GM21529 (cell line): Measurements from ENCODE around the gene NPHP4.
"Not testable (repeated sequence)": the region's sequence is repeated elsewhere in the genome, so short reads cannot be mapped to it uniquely, and the experiment has no call there.

ENCODE experiments used
- ATAC-seq: cut with Tn5 transposase; IDR thresholded peaks from one replicate; pipeline ENCODE4 v1.9.1; 2021; ENCODE audit not compliant: unreplicated experiment

The NPHP4 gene

DNA sequence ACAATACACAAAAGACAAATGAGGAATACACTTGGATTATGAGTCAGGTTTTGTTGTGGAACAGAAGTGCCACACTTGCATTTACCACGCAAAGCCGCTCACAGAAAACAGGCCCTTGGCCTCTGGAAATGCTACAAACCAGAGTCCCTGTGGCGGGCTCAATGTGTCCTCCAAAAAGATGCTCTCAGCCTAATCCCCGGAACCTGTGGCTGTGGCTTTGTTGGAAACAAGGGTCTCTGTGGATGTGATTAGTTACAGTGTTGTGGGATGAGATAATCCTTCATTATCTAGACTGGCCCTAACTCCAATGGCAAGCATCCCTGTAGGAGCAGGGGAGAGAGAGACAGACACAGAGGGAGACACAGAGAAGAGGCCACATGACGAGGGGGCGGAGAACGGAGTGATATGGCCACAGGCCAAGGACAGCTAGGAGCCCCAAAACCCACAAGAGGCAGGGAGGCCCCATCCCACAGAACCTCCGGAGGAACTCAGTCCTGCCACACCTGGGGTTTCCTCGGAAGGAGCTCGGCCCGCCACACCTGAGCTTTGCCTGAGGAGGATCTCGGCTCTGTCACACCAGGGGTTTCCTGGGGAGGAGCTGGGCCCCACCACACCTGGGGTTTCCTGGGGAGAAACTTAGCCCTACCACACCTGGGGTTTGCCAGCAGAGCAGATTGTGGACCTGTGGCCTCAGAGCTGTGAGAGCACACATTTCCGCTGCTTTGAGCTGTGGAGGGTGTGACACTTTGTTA, 55.4 kb downstream of the NPHP4 start:
- ATAC-seq: no peak

DNA sequence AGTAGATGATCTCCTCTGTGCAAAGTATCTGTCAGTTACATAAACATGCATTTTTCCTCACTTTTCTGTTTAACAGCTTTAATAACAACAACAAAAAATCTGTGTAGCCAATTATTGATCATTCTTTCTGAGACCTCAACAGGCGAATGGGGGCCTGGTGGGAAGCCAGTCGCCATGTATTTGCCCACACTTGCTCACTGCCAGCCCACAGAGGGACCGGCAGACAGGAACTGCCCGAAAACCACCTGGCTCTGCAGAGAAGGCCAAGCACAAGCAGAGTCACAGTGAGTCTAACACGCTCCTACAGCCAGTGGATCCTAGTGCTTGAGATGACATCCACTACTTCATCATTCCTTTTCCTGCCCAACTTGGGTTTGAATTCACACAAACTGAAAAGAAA, 56.1 kb downstream of the NPHP4 start:
- no peak for ATAC-seq

DNA sequence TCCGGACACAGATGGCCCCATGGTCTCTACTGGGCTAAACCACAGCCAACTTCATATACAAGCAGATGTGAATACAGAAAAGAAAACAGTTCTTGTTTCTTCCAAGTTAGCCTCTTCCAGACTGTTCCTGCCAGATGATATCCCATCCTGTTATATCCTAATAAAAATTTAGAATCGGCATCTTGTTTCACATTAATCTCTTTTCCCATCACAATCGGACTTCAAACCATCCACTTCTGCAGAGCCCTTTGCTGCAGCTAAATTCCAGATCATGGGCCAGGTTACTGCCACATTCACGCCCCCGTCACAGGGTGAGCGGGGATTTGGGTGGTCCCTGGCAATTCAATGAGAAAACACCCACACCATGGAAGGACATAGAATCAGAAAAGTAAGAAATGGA, 57.2 kb downstream of the NPHP4 start:
- no peak for ATAC-seq

- ATAC-seq: no peak
Measured at GRCh38 chr1:5934058-5934884, 58.0 kb downstream of the NPHP4 start.

DNA sequence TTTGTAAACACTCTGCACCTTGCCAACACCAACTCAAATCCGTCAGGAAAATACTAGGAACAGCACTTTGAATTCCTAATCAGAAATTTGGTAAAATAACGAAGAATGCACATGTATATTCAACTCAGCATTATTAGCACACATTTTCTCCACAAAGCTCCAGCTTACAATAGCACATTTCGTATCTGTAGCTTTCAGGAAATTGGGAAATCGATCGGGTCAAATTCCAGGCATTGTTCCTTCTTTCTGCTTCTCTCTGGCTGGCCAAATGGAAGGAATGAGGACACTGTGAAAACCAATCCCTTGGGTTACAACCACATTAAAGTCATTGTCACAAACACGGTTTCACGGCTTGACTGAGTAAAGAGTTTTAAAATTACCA, 58.6 kb downstream of the NPHP4 start:
- ATAC-seq: no peak

DNA sequence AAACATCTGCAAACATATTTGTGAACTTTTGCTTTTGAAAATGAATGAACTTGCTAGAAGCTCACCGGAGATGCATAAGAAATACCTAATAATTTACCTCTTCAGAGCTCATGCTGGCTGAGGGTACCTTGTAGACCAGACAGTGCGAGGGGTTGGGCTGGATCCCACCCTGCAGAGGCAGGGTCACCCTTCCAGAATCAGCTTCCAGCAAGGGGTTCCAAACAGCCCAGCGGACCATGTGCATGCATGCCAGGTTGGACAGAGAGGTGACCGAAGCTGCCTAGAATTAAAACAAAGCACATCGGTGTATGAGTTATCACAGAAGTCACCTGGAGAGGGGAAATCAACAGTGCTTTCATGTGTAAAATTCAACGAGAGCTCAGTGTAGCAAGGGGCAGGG, 59.2 kb downstream of the NPHP4 start:
- no peak for ATAC-seq

- ATAC-seq: no peak
Measured at GRCh38 chr1:5928714-5929400, 63.4 kb downstream of the NPHP4 start.

- ATAC-seq: no peak
Measured at GRCh38 chr1:5927506-5928370, 64.5 kb downstream of the NPHP4 start.

- ATAC-seq: no peak
Measured at GRCh38 chr1:5926686-5927435, 65.4 kb downstream of the NPHP4 start.

GRCh38 chr1:5922700-5923330, 69.4 kb downstream of the NPHP4 start:
- not testable (repeated sequence) for ATAC-seq

- ATAC-seq: no peak
Measured at GRCh38 chr1:5921671-5922070, 70.6 kb downstream of the NPHP4 start.

DNA sequence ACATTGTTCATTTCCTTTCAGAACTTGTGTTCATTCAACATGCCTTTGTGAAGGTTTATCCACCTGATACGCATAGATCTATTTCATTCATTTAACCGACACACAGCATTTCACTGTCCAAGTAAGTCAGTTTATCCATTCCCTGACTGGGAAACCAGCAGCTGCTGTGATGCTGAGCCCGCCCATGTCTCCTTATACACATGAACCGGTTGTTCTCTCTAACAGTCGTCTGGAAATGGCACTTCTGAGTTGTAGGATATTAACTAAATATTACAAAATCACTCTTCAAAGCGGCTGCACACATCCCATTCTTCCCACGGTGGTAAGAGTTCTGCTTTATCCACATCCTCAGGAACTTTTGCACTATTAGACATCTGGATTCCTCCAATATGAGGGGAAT, 71.1 kb downstream of the NPHP4 start:
- no peak for ATAC-seq

- no peak for ATAC-seq
Measured at GRCh38 chr1:5920201-5920600, 72.0 kb downstream of the NPHP4 start.

GRCh38 chr1:5918275-5918649, 74.0 kb downstream of the NPHP4 start:
- no peak for ATAC-seq

GRCh38 chr1:5917591-5918274, 74.5 kb downstream of the NPHP4 start:
- ATAC-seq: no peak

- no peak for ATAC-seq
Measured at GRCh38 chr1:5917281-5917590, 75.0 kb downstream of the NPHP4 start.

DNA sequence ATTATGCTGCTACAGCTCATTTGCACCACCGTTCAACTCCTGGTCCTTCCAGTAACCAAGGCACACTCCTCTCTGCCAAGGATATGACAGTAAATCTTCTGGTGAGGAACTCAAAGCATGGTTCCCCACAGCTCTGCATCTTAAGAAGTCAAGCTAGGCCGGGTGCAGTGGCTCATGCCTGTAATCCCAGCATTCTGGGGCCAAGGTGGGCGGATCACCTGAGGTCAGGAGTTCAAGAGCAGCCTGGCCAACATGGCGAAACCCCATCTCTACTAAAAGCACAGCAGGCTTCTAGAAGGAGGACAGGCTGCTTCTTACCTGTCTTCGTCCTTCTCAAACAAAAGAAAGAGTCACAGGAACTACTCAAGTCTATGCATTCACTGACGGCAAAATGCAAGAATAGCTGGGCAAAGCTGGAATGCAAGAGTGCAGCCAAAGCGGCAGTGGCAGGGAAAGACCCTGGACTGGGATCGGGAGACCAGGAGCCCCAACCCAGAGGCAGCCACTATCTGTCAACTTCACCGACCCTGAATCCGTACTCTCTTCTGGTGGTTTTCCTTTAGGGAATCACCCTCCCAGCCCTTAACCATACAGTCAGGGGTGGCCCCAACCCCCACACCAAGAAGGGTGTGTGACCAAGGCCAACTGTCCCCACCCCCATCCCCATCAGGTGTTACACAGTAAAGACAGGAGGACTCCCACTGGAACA, 75.5 kb downstream of the NPHP4 start:
- ATAC-seq: no peak
